Keratinocyte (primary cell): ENCODE data around the gene EMP2.

Experiments
- EZH2 ChIP-seq: IDR thresholded peaks from one replicate; pipeline ENCODE4 v1.6.1; 2012; ENCODE audit warnings: inconsistent platforms, mild to moderate bottlenecking, low read length, moderate library complexity
- TF ChIP-seq, protein P1 (sequence below), 3 experiments: IDR thresholded peaks in 1 of 3; conservative IDR thresholded peaks in 1 of 3; optimal IDR thresholded peaks in 1 of 3; 2 replicates in 2 of 3; 3 replicates in 1 of 3; pipeline versions ENCODE3 to v1.5.1; 2011; ENCODE audit warnings: low read length in 3 of 3, mild to moderate bottlenecking in 3 of 3, moderate library complexity in 2 of 3, control low read depth in 1 of 3, inconsistent platforms in 1 of 3; ENCODE audit not compliant: insufficient read depth in 2 of 3; ENCODE audit errors: extremely low read depth in 1 of 3

- TF ChIP-seq, protein P1, sequence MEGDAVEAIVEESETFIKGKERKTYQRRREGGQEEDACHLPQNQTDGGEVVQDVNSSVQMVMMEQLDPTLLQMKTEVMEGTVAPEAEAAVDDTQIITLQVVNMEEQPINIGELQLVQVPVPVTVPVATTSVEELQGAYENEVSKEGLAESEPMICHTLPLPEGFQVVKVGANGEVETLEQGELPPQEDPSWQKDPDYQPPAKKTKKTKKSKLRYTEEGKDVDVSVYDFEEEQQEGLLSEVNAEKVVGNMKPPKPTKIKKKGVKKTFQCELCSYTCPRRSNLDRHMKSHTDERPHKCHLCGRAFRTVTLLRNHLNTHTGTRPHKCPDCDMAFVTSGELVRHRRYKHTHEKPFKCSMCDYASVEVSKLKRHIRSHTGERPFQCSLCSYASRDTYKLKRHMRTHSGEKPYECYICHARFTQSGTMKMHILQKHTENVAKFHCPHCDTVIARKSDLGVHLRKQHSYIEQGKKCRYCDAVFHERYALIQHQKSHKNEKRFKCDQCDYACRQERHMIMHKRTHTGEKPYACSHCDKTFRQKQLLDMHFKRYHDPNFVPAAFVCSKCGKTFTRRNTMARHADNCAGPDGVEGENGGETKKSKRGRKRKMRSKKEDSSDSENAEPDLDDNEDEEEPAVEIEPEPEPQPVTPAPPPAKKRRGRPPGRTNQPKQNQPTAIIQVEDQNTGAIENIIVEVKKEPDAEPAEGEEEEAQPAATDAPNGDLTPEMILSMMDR (optimal IDR thresholded peaks at IDR 0.05 in 1 of 3, IDR thresholded peaks at IDR 0.05 in 1 of 3, conservative IDR thresholded peaks at IDR 0.05 in 1 of 3; ENCODE audit: extremely low read depth in 1 of 3, insufficient read depth in 2 of 3, low read length in 3 of 3), result no peak
- TF ChIP-seq EZH2, result no peak
Measured at GRCh38 chr16:10520869-10521578, 59.4 kb downstream of the EMP2 start.
